H9 (cell line): ENCODE measurements around the gene KBTBD12. TPM values are rescaled to one million over a fixed set of nuclear protein-coding genes. Genes with fewer than 3 reads are reported as not detected.

Experiments
- DNase-seq: peaks from one replicate; pipeline ENCODE4 v3.0.0-alpha.2; 2017
- H2AFZ ChIP-seq: one replicate; pipeline ENCODE4 v1.6.1; 2013; ENCODE audit warnings: mild to moderate bottlenecking, low read length, control low read depth, moderate library complexity
- H2AK5ac ChIP-seq: 2 replicates; pipeline ENCODE4 v1.6.1; 2013; ENCODE audit warnings: low read length, control low read depth, mixed read lengths; ENCODE audit not compliant: insufficient read length
- H2BK120ac ChIP-seq: one replicate; pipeline ENCODE4 v1.6.1; 2013; ENCODE audit warnings: low read depth, mild to moderate bottlenecking, low read length, control low read depth, inconsistent platforms; ENCODE audit not compliant: poor library complexity, severe bottlenecking
- H2BK12ac ChIP-seq: 2 replicates; pipeline ENCODE4 v1.6.1; 2013; ENCODE audit warnings: low read length, control low read depth, mixed read lengths, low read depth; ENCODE audit not compliant: insufficient read length
- H2BK15ac ChIP-seq: 2 replicates; pipeline ENCODE4 v1.6.1; 2013; ENCODE audit warnings: low read depth, low read length, control low read depth
- H2BK20ac ChIP-seq: one replicate; pipeline ENCODE4 v1.6.1; 2013; ENCODE audit warnings: low read depth, mild to moderate bottlenecking, low read length, control low read depth, inconsistent platforms; ENCODE audit not compliant: poor library complexity, severe bottlenecking
- H2BK5ac ChIP-seq: 2 replicates; pipeline ENCODE4 v1.6.1; 2013; ENCODE audit warnings: low read length, control low read depth, mixed read lengths; ENCODE audit not compliant: insufficient read length
- H3K14ac ChIP-seq: 2 replicates; pipeline ENCODE4 v1.6.1; 2013; ENCODE audit warnings: low read length, control low read depth; ENCODE audit not compliant: insufficient read depth
- H3K18ac ChIP-seq: 2 replicates; pipeline ENCODE4 v1.6.1; 2013; ENCODE audit warnings: low read depth, mild to moderate bottlenecking, mixed read lengths, low read length, control low read depth; ENCODE audit not compliant: insufficient read length
- H3K23ac ChIP-seq: 2 replicates; pipeline ENCODE4 v1.6.1; 2013; ENCODE audit warnings: low read length, control low read depth, mixed read lengths, low read depth; ENCODE audit not compliant: insufficient read length
- H3K23me2 ChIP-seq: 2 replicates; pipeline ENCODE4 v1.6.1; 2013; ENCODE audit warnings: low read depth, mild to moderate bottlenecking, mixed read lengths, low read length, control low read depth; ENCODE audit not compliant: insufficient read length, poor library complexity, severe bottlenecking
- H3K27ac ChIP-seq: 2 replicates; pipeline ENCODE4 v1.5.1; 2013; ENCODE audit warnings: low read length, control low read depth, mixed read lengths, low read depth; ENCODE audit not compliant: insufficient read length
- H3K27me3 ChIP-seq: 2 replicates; pipeline ENCODE4 v1.6.1; 2013; ENCODE audit warnings: low read length, control low read depth, inconsistent platforms; ENCODE audit not compliant: insufficient read depth
- H3K4ac ChIP-seq: 2 replicates; pipeline ENCODE4 v1.6.1; 2013; ENCODE audit warnings: low read depth, mild to moderate bottlenecking, control low read depth, inconsistent platforms, low read length, moderate library complexity
- H3K4me1 ChIP-seq: 2 replicates; pipeline ENCODE4 v1.6.1; 2013; ENCODE audit warnings: low read length, control low read depth, inconsistent platforms; ENCODE audit not compliant: insufficient read depth
- H3K4me2 ChIP-seq: 2 replicates; pipeline ENCODE4 v1.6.1; 2013; ENCODE audit warnings: low read length, control low read depth, mixed read lengths; ENCODE audit not compliant: insufficient read length, insufficient read depth
- H3K56ac ChIP-seq: 2 replicates; pipeline ENCODE4 v1.6.1; 2013; ENCODE audit warnings: low read depth, mild to moderate bottlenecking, mixed read lengths, low read length, control low read depth; ENCODE audit not compliant: insufficient read length
- H3K79me1 ChIP-seq: 2 replicates; pipeline ENCODE4 v1.6.1; 2013; ENCODE audit warnings: low read depth, mild to moderate bottlenecking, moderate library complexity, low read length, control low read depth, inconsistent platforms; ENCODE audit not compliant: insufficient read depth, poor library complexity, severe bottlenecking
- H3K79me2 ChIP-seq: 2 replicates; pipeline ENCODE4 v1.6.1; 2013; ENCODE audit warnings: low read length, control low read depth, inconsistent platforms; ENCODE audit not compliant: insufficient read depth
- H3K9ac ChIP-seq: 2 replicates; pipeline ENCODE4 v1.6.1; 2013; ENCODE audit warnings: low read length, control low read depth, mixed read lengths; ENCODE audit not compliant: insufficient read length; ENCODE audit errors: extremely low read depth
- H3K9me3 ChIP-seq: one replicate; pipeline ENCODE4 v1.6.1; 2013; ENCODE audit warnings: low read depth, low read length, inconsistent platforms; ENCODE audit not compliant: control insufficient read depth
- H3T11ph ChIP-seq: one replicate; pipeline ENCODE4 v1.6.1; 2013; ENCODE audit warnings: mild to moderate bottlenecking, low read length, control low read depth, inconsistent platforms
- H4K20me1 ChIP-seq: one replicate; pipeline ENCODE4 v1.6.1; 2013; ENCODE audit not compliant: control insufficient read depth, insufficient read length, insufficient read depth
- H4K5ac ChIP-seq: 2 replicates; pipeline ENCODE4 v1.6.1; 2013; ENCODE audit warnings: low read depth, mild to moderate bottlenecking, mixed read lengths, low read length, control low read depth; ENCODE audit not compliant: insufficient read length
- H4K8ac ChIP-seq: replicated peaks from 2 replicates; pipeline ENCODE4 v1.6.1; 2013; ENCODE audit warnings: low read length, control low read depth, mixed read lengths, low read depth; ENCODE audit not compliant: insufficient read length
- H4K91ac ChIP-seq: 2 replicates; pipeline ENCODE4 v1.6.1; 2013; ENCODE audit warnings: low read depth, mild to moderate bottlenecking, moderate library complexity, mixed read lengths, low read length, control low read depth; ENCODE audit not compliant: insufficient read length
- H3K27ac Mint-ChIP-seq, 3 experiments: 2 replicates in 2 of 3; 3 replicates in 1 of 3; pipeline ENCODE4 v1.8.0; 2020 to 2021; ENCODE audit warnings: mixed read lengths in 3 of 3, mild to moderate bottlenecking in 1 of 3, moderate library complexity in 1 of 3
- H3K27me3 Mint-ChIP-seq: 2 replicates; pipeline ENCODE4 v1.8.0; 2021; ENCODE audit warnings: low read depth, mild to moderate bottlenecking, moderate library complexity, mixed read lengths
- H3K36me3 Mint-ChIP-seq, 3 experiments: 2 replicates in 2 of 3; 3 replicates in 1 of 3; pipeline ENCODE4 v1.8.0; 2020 to 2021; ENCODE audit warnings: low read depth in 3 of 3, mixed read lengths in 3 of 3; ENCODE audit not compliant: insufficient read depth in 1 of 3
- H3K4me1 Mint-ChIP-seq, 2 experiments: 2 replicates each; pipeline ENCODE4 v1.8.0; 2020; ENCODE audit warnings: mixed read lengths in 2 of 2
- H3K4me3 Mint-ChIP-seq, 2 experiments: 2 replicates in 1 of 2; 3 replicates in 1 of 2; pipeline ENCODE4 v1.8.0; 2020 to 2021; ENCODE audit warnings: mild to moderate bottlenecking in 2 of 2, mixed read lengths in 2 of 2, moderate library complexity in 1 of 2
- H3K9me3 Mint-ChIP-seq, 2 experiments: 2 replicates in 1 of 2; 3 replicates in 1 of 2; pipeline ENCODE4 v1.8.0; 2020; ENCODE audit warnings: mild to moderate bottlenecking in 2 of 2, mixed read lengths in 2 of 2, moderate library complexity in 1 of 2
- total RNA-seq: library from RNA; stranded (reverse); gene quantifications from 2 replicates; pipeline ENCODE4 v1.2.1, GENCODE V29; 2021
- TF ChIP-seq, protein P1 (sequence below): fragments of 200-600 bp; sonication (generic); conservative IDR thresholded peaks from 3 replicates; pipeline ENCODE4 v1.8.0; 2021; ENCODE audit warnings: antibody characterized with exemption, mild to moderate bottlenecking

Gene KBTBD12
- total RNA-seq, 1 experiment from 2014 or later = not detected

DNA sequence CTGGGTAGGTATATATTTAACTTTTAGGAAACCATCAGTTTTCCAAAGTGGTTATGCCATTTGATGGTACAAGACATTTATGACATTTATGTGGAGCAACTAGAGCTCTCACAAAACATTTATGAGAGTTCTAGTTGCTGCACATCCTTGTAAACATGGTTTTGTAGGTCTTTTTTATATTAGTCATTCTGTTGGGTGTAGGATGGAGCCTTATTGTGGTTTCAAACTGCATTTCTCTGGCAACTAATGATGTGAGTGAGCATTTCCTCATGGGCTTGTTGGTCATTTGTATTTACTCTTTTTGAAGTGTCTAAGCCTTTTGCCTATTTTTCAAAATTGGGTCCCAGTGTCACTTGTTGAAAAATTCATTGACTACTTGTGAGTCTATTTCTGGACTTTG, 47.0 kb upstream of the KBTBD12 start:
- H3K9me3 ChIP-seq = no peaks in the 10 kb centered on the region
- no peaks in the 10 kb centered on the region for H3K27me3 ChIP-seq
- no peaks in the 10 kb centered on the region for H3K79me1 ChIP-seq
- H2BK20ac ChIP-seq = no peak overlapping the region
- Mint-ChIP-seq H3K4me1 (no peaks in the 10 kb centered on the region), H3K27ac (no peak overlapping the region), H3K36me3 (no peaks in the 10 kb centered on the region), H3K9me3 (no peaks in the 10 kb centered on the region), H3K4me3 (no peak overlapping the region), H3K27me3 (peaks cover 1% of the 10 kb centered on the region)
- H3K4me1 ChIP-seq = no peaks in the 10 kb centered on the region
- H4K91ac ChIP-seq = no peak overlapping the region
- no peak overlapping the region for H3K4me2 ChIP-seq
- H3K14ac ChIP-seq = no peak overlapping the region
- H4K8ac ChIP-seq = no peak overlapping the region
- TF ChIP-seq, protein P1, sequence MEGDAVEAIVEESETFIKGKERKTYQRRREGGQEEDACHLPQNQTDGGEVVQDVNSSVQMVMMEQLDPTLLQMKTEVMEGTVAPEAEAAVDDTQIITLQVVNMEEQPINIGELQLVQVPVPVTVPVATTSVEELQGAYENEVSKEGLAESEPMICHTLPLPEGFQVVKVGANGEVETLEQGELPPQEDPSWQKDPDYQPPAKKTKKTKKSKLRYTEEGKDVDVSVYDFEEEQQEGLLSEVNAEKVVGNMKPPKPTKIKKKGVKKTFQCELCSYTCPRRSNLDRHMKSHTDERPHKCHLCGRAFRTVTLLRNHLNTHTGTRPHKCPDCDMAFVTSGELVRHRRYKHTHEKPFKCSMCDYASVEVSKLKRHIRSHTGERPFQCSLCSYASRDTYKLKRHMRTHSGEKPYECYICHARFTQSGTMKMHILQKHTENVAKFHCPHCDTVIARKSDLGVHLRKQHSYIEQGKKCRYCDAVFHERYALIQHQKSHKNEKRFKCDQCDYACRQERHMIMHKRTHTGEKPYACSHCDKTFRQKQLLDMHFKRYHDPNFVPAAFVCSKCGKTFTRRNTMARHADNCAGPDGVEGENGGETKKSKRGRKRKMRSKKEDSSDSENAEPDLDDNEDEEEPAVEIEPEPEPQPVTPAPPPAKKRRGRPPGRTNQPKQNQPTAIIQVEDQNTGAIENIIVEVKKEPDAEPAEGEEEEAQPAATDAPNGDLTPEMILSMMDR = no peak
- H3T11ph ChIP-seq = no peak overlapping the region
- H2AFZ ChIP-seq = no peak overlapping the region
- no peak overlapping the region for H4K5ac ChIP-seq
- no peak overlapping the region for H2BK15ac ChIP-seq
- H3K27ac ChIP-seq = no peak overlapping the region
- H3K79me2 ChIP-seq = no peaks in the 10 kb centered on the region
- no peak overlapping the region for H3K23ac ChIP-seq
- H2BK12ac ChIP-seq = no peak overlapping the region
- no peak for DNase-seq
- no peak overlapping the region for H3K18ac ChIP-seq
- H3K23me2 ChIP-seq = no peaks in the 10 kb centered on the region
- no peaks in the 10 kb centered on the region for H4K20me1 ChIP-seq
- H2BK5ac ChIP-seq = no peak overlapping the region
- no peak overlapping the region for H2AK5ac ChIP-seq
- H2BK120ac ChIP-seq = no peak overlapping the region
- H3K56ac ChIP-seq = no peak overlapping the region
- H3K4ac ChIP-seq = no peak overlapping the region
- no peak overlapping the region for H3K9ac ChIP-seq
